ENCODE results near the gene TSPAN14. TPM values are rescaled to one million over a fixed set of nuclear protein-coding genes. Genes with fewer than 3 reads are reported as not detected.

The TSPAN14 gene
- total RNA-seq, 1 donor from 2014 or later, result 181 TPM

GRCh38 chr10:80421707-80422536 lies 32.2 kb upstream of the TSPAN14 start:
- intact Hi-C loops (cut with micrococcal nuclease), result no loop called here

- intact Hi-C loops (cut with micrococcal nuclease), result no loop called here
These were observed 28.2 kb upstream of the TSPAN14 start for GRCh38 chr10:80425901-80426300.

- intact Hi-C loops (cut with micrococcal nuclease), result no loop called here
These were observed 26.6 kb upstream of the TSPAN14 start for GRCh38 chr10:80427541-80427940.

GRCh38 chr10:80429521-80429973 lies 24.6 kb upstream of the TSPAN14 start:
- intact Hi-C loops (cut with micrococcal nuclease), result no loop called here

- intact Hi-C loops (cut with micrococcal nuclease), result no loop called here
These were observed 21.0 kb upstream of the TSPAN14 start for GRCh38 chr10:80433134-80433533.

- intact Hi-C loops (cut with micrococcal nuclease), result no loop called here
These were observed 17.5 kb upstream of the TSPAN14 start for GRCh38 chr10:80436446-80437098.

- intact Hi-C loops (cut with micrococcal nuclease), result no loop called here
These were observed 16.9 kb upstream of the TSPAN14 start for GRCh38 chr10:80437227-80437626.

- intact Hi-C loops (cut with micrococcal nuclease), result loop anchor here (2.0 to 10.0 kb wide), 3 partner anchors 33 to 253 kb away; partner anchors contain the start of gene PRXL2A
These were observed 12.3 kb upstream of the TSPAN14 start for GRCh38 chr10:80441831-80442230.

- intact Hi-C loops (cut with micrococcal nuclease), result loop anchor here (1.0 to 10.0 kb wide), 4 partner anchors 34 to 252 kb away; partner anchors contain the start of gene PRXL2A
These were observed 11.2 kb upstream of the TSPAN14 start for GRCh38 chr10:80442879-80443278.

GRCh38 chr10:80443531-80443974 lies 10.6 kb upstream of the TSPAN14 start:
- intact Hi-C loops (cut with micrococcal nuclease), result loop anchor here (1.0 to 10.0 kb wide), 4 partner anchors 35 to 251 kb away; partner anchors contain the start of gene PRXL2A

- intact Hi-C loops (cut with micrococcal nuclease), result loop anchor here (1.0 to 10.0 kb wide), 7 partner anchors 61 to 575 kb away; no protein-coding TSS in a partner anchor
These were observed 10.0 kb upstream of the TSPAN14 start for GRCh38 chr10:80444124-80444523.

GRCh38 chr10:80444646-80445319 lies 9.3 kb upstream of the TSPAN14 start:
- intact Hi-C loops (cut with micrococcal nuclease), result loop anchor here (1.0 to 10.0 kb wide), 7 partner anchors 61 to 575 kb away; no protein-coding TSS in a partner anchor

GRCh38 chr10:80447436-80448190 lies 6.5 kb upstream of the TSPAN14 start:
- intact Hi-C loops (cut with micrococcal nuclease), result loop anchor here (10.0 kb wide), 1 partner anchor 247 kb away; no protein-coding TSS in a partner anchor

- intact Hi-C loops (cut with micrococcal nuclease), result loop anchor here (10.0 kb wide), 1 partner anchor 246 kb away; no protein-coding TSS in a partner anchor
These were observed 5.7 kb upstream of the TSPAN14 start for GRCh38 chr10:80448209-80448942.

- intact Hi-C loops (cut with micrococcal nuclease), result loop anchor here (10.0 kb wide), 1 partner anchor 245 kb away; no protein-coding TSS in a partner anchor
These were observed 4.6 kb upstream of the TSPAN14 start for GRCh38 chr10:80449520-80449919.

- intact Hi-C loops (cut with micrococcal nuclease), result loop anchor here (10.0 kb wide), 1 partner anchor 1106 kb away; the partner anchor contains the start of gene PPIF
These were observed 3.0 kb upstream of the TSPAN14 start for GRCh38 chr10:80451132-80451531.

GRCh38 chr10:80452069-80452468 lies 2.0 kb upstream of the TSPAN14 start:
- intact Hi-C loops (cut with micrococcal nuclease), result loop anchor here (2.0 to 10.0 kb wide), 2 partner anchors 1007 to 1107 kb away; partner anchors contain the start of genes PPIF and ZCCHC24

- intact Hi-C loops (cut with micrococcal nuclease), result loop anchor here (1.0 to 10.0 kb wide), 3 partner anchors 36 to 1108 kb away; partner anchors contain the start of genes PPIF and ZCCHC24
These were observed 1.5 kb upstream of the TSPAN14 start for GRCh38 chr10:80452640-80453039.

Measured in T-helper 1 cell treated with Interleukin-12 subunit alpha and Interleukin-12 subunit beta and Interleukin-4 antibody, amounts not matched to agents 30 ng/mL and 1 ng/mL, for 36 hours (primary cell).